ENCODE results near the gene P2RY2. TPM values are rescaled to one million over a fixed set of nuclear protein-coding genes. Genes with fewer than 3 reads are reported as not detected.

P2RY2 gene
- total and polyA plus RNA-seq, 10 of the 15 experiments (the other 5 are each of a cell fraction or from before 2014, with no cell fraction given), result 0.03 to 0.23 (median 0.17) TPM; not detected in 7

- TF ChIP-seq, protein P1, sequence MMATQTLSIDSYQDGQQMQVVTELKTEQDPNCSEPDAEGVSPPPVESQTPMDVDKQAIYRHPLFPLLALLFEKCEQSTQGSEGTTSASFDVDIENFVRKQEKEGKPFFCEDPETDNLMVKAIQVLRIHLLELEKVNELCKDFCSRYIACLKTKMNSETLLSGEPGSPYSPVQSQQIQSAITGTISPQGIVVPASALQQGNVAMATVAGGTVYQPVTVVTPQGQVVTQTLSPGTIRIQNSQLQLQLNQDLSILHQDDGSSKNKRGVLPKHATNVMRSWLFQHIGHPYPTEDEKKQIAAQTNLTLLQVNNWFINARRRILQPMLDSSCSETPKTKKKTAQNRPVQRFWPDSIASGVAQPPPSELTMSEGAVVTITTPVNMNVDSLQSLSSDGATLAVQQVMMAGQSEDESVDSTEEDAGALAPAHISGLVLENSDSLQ (IDR thresholded peaks at IDR 0.05), result no peak
Observed at GRCh38 chr11:73187854-73188253, 30.2 kb upstream of the P2RY2 start (continued).

- Histone ChIP-seq H3K36me3 (ENCODE audit: control insufficient read depth in 2 of 2, insufficient read depth in 2 of 2, low read length in 1 of 2) (no peaks in the 10 kb centered on the region), H3K79me2 (ENCODE audit: control insufficient read depth, insufficient read depth, low read length) (no peaks in the 10 kb centered on the region), H3K4me1 (ENCODE audit: control insufficient read depth, insufficient read depth, low read length) (peaks cover 35% of the 10 kb centered on the region), H4K20me1 (ENCODE audit: control insufficient read depth, insufficient read depth) (no peaks in the 10 kb centered on the region), H3K27me3 (replicated peaks in 1 of 2; ENCODE audit: control insufficient read depth in 2 of 2, insufficient read depth in 2 of 2, low read length in 1 of 2) (no peaks in the 10 kb centered on the region), H3K4me2 (ENCODE audit: control insufficient read depth, insufficient read depth) (no peak overlapping the region; the same call in 1 of the 2 replicates), H2AFZ (ENCODE audit: control insufficient read depth, low read depth, low read length) (no peak overlapping the region), H3K9ac (ENCODE audit: control insufficient read depth, insufficient read depth, low read length) (no peak overlapping the region), H3K27ac (ENCODE audit: control insufficient read depth, insufficient read depth) (no peak overlapping the region), H3K4me3 (no peak overlapping the region), H3K9me3 (replicated peaks; ENCODE audit: control insufficient read depth, insufficient read depth, low read length) (no peaks in the 10 kb centered on the region)
- no peak for ATAC-seq
- no peak for DNase-seq (ENCODE audit: low read depth, low spot score)
- ChIA-PET SMC1A (ENCODE audit: uncharacterized antibody, unreplicated experiment) (interaction anchor here (0.6 to 10.1 kb wide), 5 partner anchors 11 to 100 kb away, joined by 3 to 188 read pairs (median 17); no protein-coding TSS in a partner anchor), CTCF (interaction anchor here (1.1 to 7.8 kb wide), 8 partner anchors 9 to 148 kb away, joined by 3 to 160 read pairs (median 16); no protein-coding TSS in a partner anchor), RAD21 (ENCODE audit: unreplicated experiment) (interaction anchor here (0.8 to 6.1 kb wide), 4 partner anchors 13 to 100 kb away, joined by 3 to 115 read pairs (median 17); no protein-coding TSS in a partner anchor), POLR2A (interaction anchor here (0.5 to 1.8 kb wide), 2 partner anchors 11 to 275 kb away, joined by 4 to 9 read pairs; no protein-coding TSS in a partner anchor)
- intact Hi-C loops (cut with micrococcal nuclease; ENCODE audit: unreplicated experiment) (no loop called here), in situ Hi-C loops (cut with MboI) (loop anchor here (5.0 to 25.0 kb wide), 3 partner anchors 49 to 351 kb away; no protein-coding TSS in a partner anchor)
- FAIRE-seq, result no peak
- no TSS peak for BruUV-seq (replicated peaks)
- WGBS (ENCODE audit: insufficient coverage, insufficient replicate concordance, low lambda C conversion rate, missing lambda C conversion rate), result 90% methylated on average over 4 of the region's 4 CpGs
- TF ChIP-seq ASH2L (IDR thresholded peaks at IDR 0.05; ENCODE audit: borderline replicate concordance, low read depth) (no peak), RFX5 (IDR thresholded peaks at IDR 0.05; ENCODE audit: low read depth, low read length) (no peak), MTA2 (IDR thresholded peaks at IDR 0.05; ENCODE audit: low read depth) (no peak), ZNF592 (IDR thresholded peaks at IDR 0.05) (no peak), ZNF24 (IDR thresholded peaks at IDR 0.05) (no peak), RCOR1 (conservative IDR thresholded peaks at IDR 0.05; ENCODE audit: low read depth, low read length) (no peak), IRF5 (IDR thresholded peaks at IDR 0.05; ENCODE audit: borderline replicate concordance) (no peak), MYB (IDR thresholded peaks at IDR 0.05; ENCODE audit: borderline replicate concordance, low read depth, low read length) (no peak), ZSCAN29 (IDR thresholded peaks at IDR 0.05) (no peak), HCFC1 (IDR thresholded peaks at IDR 0.05; ENCODE audit: low read length) (no peak), BACH1 (IDR thresholded peaks at IDR 0.05; ENCODE audit: borderline replicate concordance) (no peak)
- TF ChIP-seq, protein P2, sequence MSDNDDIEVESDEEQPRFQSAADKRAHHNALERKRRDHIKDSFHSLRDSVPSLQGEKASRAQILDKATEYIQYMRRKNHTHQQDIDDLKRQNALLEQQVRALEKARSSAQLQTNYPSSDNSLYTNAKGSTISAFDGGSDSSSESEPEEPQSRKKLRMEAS (IDR thresholded peaks at IDR 0.05; ENCODE audit: low read depth, low read length), result no peak
- TF ChIP-seq, protein P3, sequence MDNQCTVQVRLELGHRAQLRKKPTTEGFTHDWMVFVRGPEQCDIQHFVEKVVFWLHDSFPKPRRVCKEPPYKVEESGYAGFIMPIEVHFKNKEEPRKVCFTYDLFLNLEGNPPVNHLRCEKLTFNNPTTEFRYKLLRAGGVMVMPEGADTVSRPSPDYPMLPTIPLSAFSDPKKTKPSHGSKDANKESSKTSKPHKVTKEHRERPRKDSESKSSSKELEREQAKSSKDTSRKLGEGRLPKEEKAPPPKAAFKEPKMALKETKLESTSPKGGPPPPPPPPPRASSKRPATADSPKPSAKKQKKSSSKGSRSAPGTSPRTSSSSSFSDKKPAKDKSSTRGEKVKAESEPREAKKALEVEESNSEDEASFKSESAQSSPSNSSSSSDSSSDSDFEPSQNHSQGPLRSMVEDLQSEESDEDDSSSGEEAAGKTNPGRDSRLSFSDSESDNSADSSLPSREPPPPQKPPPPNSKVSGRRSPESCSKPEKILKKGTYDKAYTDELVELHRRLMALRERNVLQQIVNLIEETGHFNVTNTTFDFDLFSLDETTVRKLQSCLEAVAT (IDR thresholded peaks at IDR 0.05), result no peak
Observed at GRCh38 chr11:73188301-73188700, 29.8 kb upstream of the P2RY2 start.

Data from GM12878 (cell line).